Small intestine (tissue), 7 donors: ENCODE measurements around the gene SMIM5. TPM values are rescaled to one million over a fixed set of nuclear protein-coding genes. Genes with fewer than 3 reads are reported as not detected.
A peak's percentile ranks its signal among the peaks of the same experiment; 100 is the strongest.

ENCODE experiments used
- DNase-seq, 2 donors: peaks; one replicate each; pipeline versions ENCODE4 v3.0.0 to v3.0.0-alpha.2; 2013
- FAIRE-seq: peaks from 2 replicates; lab custom pipeline; 2012; peaks lifted over from hg19 to GRCh38; lab: Jason Lieb, UNC
- H3K27ac ChIP-seq, 3 donors: one replicate each; pipeline ENCODE4 v1.5.1; 2013; ENCODE audit warnings: low read length in 2 of 3, mild to moderate bottlenecking in 2 of 3, control low read depth in 1 of 3, inconsistent platforms in 1 of 3, low read depth in 1 of 3, moderate library complexity in 1 of 3
- H3K27me3 ChIP-seq, 3 donors: one replicate each; pipeline ENCODE4 v1.6.1; 2013; ENCODE audit warnings: low read length in 3 of 3, inconsistent platforms in 1 of 3; ENCODE audit not compliant: control insufficient read depth in 3 of 3, insufficient read depth in 3 of 3
- H3K36me3 ChIP-seq, 3 donors: one replicate each; pipeline ENCODE4 v1.6.1; 2013; ENCODE audit warnings: low read length in 3 of 3, inconsistent platforms in 1 of 3, low read depth in 1 of 3, mild to moderate bottlenecking in 1 of 3, moderate library complexity in 1 of 3; ENCODE audit not compliant: control insufficient read depth in 3 of 3, insufficient read depth in 2 of 3
- H3K4me1 ChIP-seq, 3 donors: one replicate each; pipeline ENCODE4 v1.6.1; 2013; ENCODE audit warnings: low read length in 2 of 3, inconsistent platforms in 1 of 3, low read depth in 1 of 3, mild to moderate bottlenecking in 1 of 3, moderate library complexity in 1 of 3; ENCODE audit not compliant: control insufficient read depth in 3 of 3, insufficient read depth in 2 of 3
- H3K4me3 ChIP-seq, 3 donors: one replicate each; pipeline ENCODE4 v1.5.1; 2013; ENCODE audit warnings: low read length in 3 of 3, control low read depth in 1 of 3, inconsistent platforms in 1 of 3, low read depth in 1 of 3, mild to moderate bottlenecking in 1 of 3, moderate library complexity in 1 of 3
- H3K9me3 ChIP-seq, 2 donors: one replicate each; pipeline ENCODE4 v1.6.1; 2013; ENCODE audit warnings: low read depth in 1 of 2, low read length in 1 of 2; ENCODE audit not compliant: control insufficient read depth in 2 of 2, insufficient read depth in 1 of 2
- WGBS, 3 donors: extraction: QIAGEN DNeasy Blood & Tissue Kit; methylation state at CpG; one replicate each; pipeline ENCODE4 v1.1.7; 2013; 5-methylcytosine and 5-hydroxymethylcytosine counted together
- polyA plus RNA-seq, 4 donors: library from polyadenylated mRNA; stranded (reverse) in 3 of 4; unstranded in 1 of 4; fragments of 200-250 nt in 3 of 4; fragments of 120-200 nt in 1 of 4; gene quantifications; one replicate each; pipeline versions ENCODE4 v1.2.1 to v1.2.3, GENCODE V29; 2013
- donor health status: healthy with polysubstance abuse.
- donor health status: control.
- donor health status: control.
- donor health status: Bipolar disorder and iron deficiency.
- donor health status: healthy.

The SMIM5 gene
- polyA plus RNA-seq, 4 donors, result 10.4 to 114 (median 52.9) TPM

GRCh38 chr17:75676461-75676860, 43.2 kb downstream of the SMIM5 start:
- Histone ChIP-seq H3K4me3 (no peak overlapping the region), H3K4me1 (no peaks in the 10 kb centered on the region), H3K9me3 (no peaks in the 10 kb centered on the region), H3K27ac (no peak overlapping the region), H3K36me3 (peaks cover 9 to 65% (median 9%) of the 10 kb centered on the region in 3 donors), H3K27me3 (no peaks in the 10 kb centered on the region)
- DNase-seq, result no peak
- WGBS, 3 donors, result 75 to 81% (median 76%) methylated on average over 3 of the region's 3 CpGs
- FAIRE-seq, result no peak

GRCh38 chr17:75679706-75680211, 46.5 kb downstream of the SMIM5 start:
- Histone ChIP-seq H3K9me3 (no peaks in the 10 kb centered on the region), H3K36me3 (peaks cover 4 to 45% (median 4%) of the 10 kb centered on the region in 3 donors), H3K27ac (peak overlapping the region; percentile 13 to 72 (median 69)), H3K4me3 (no peak overlapping the region), H3K27me3 (no peaks in the 10 kb centered on the region), H3K4me1 (peaks cover 2 to 18% (median 9%) of the 10 kb centered on the region in 3 donors)
- FAIRE-seq (no peak), DNase-seq (peak in 1 of 2 donors; percentile 82)
- WGBS, 3 donors, result 16 to 59% (median 30%) methylated on average over 11 of the region's 11 CpGs

- Histone ChIP-seq H3K27me3 (no peaks in the 10 kb centered on the region), H3K27ac (no peak overlapping the region), H3K4me3 (no peak overlapping the region), H3K4me1 (peaks cover 4 to 24% (median 12%) of the 10 kb centered on the region in 3 donors), H3K9me3 (no peaks in the 10 kb centered on the region), H3K36me3 (peaks cover 4 to 49% (median 4%) of the 10 kb centered on the region in 3 donors)
- 94% methylated on average over 10 of the region's 10 CpGs for WGBS, 3 donors
- DNase-seq, result no peak
- no peak for FAIRE-seq
These were observed 47.2 kb downstream of the SMIM5 start for GRCh38 chr17:75680431-75680830.

GRCh38 chr17:75681289-75681688, 48.1 kb downstream of the SMIM5 start:
- no peak for DNase-seq
- Histone ChIP-seq H3K27me3 (no peaks in the 10 kb centered on the region), H3K4me1 (peaks cover 4 to 28% (median 18%) of the 10 kb centered on the region in 3 donors), H3K36me3 (peaks cover 4 to 51% (median 4%) of the 10 kb centered on the region in 3 donors), H3K4me3 (no peak overlapping the region), H3K9me3 (no peaks in the 10 kb centered on the region), H3K27ac (no peak overlapping the region)
- FAIRE-seq, result no peak
- WGBS, 3 donors, result 83 to 85% (median 84%) methylated on average over 3 of the region's 3 CpGs

GRCh38 chr17:75683583-75683982, 50.3 kb downstream of the SMIM5 start:
- H3K4me3 ChIP-seq, result no peak overlapping the region
- FAIRE-seq (no peak), DNase-seq (peak; percentile 89 to 98)
- peaks cover 2 to 62% (median 4%) of the 10 kb centered on the region in 3 donors for H3K36me3 ChIP-seq
- peak overlapping the region; percentile 67 to 92 (median 87) for H3K27ac ChIP-seq
- H3K9me3 ChIP-seq, result no peaks in the 10 kb centered on the region
- peaks cover 7 to 37% (median 24%) of the 10 kb centered on the region in 3 donors for H3K4me1 ChIP-seq
- WGBS, 3 donors, result 13 to 56% (median 26%) methylated on average over 4 of the region's 4 CpGs
- no peaks in the 10 kb centered on the region for H3K27me3 ChIP-seq

GRCh38 chr17:75684249-75684648, 51.0 kb downstream of the SMIM5 start:
- peak; percentile 71 to 94 for DNase-seq
- no peaks in the 10 kb centered on the region for H3K9me3 ChIP-seq
- H3K4me3 ChIP-seq, result no peak overlapping the region
- no peak for FAIRE-seq
- 25 to 64% (median 51%) methylated on average over 5 of the region's 5 CpGs for WGBS, 3 donors
- peak overlapping the region; percentile 67 to 94 (median 92) for H3K27ac ChIP-seq
- H3K27me3 ChIP-seq, result no peaks in the 10 kb centered on the region
- peaks cover 0 to 63% (median 3%) of the 10 kb centered on the region in 3 donors for H3K36me3 ChIP-seq
- peaks cover 7 to 40% (median 27%) of the 10 kb centered on the region in 3 donors for H3K4me1 ChIP-seq

GRCh38 chr17:75684924-75685323, 51.7 kb downstream of the SMIM5 start:
- peak overlapping the region; percentile 67 to 94 (median 92) for H3K27ac ChIP-seq
- 29 to 64% (median 55%) methylated on average over 7 of the region's 7 CpGs for WGBS, 3 donors
- peak; percentile 40 to 87 for DNase-seq
- no peak for FAIRE-seq
- H3K27me3 ChIP-seq, result no peaks in the 10 kb centered on the region
- H3K4me3 ChIP-seq, result no peak overlapping the region
- no peaks in the 10 kb centered on the region for H3K9me3 ChIP-seq
- peaks cover 0 to 60% (median 3%) of the 10 kb centered on the region in 3 donors for H3K36me3 ChIP-seq
- H3K4me1 ChIP-seq, result peaks cover 7 to 40% (median 27%) of the 10 kb centered on the region in 3 donors

- no peaks in the 10 kb centered on the region for H3K9me3 ChIP-seq
- H3K4me1 ChIP-seq, result peaks cover 8 to 42% (median 28%) of the 10 kb centered on the region in 3 donors
- DNase-seq, result peak in 1 of 2 donors; percentile 51
- H3K27ac ChIP-seq, result peak overlapping the region; percentile 67 to 94 (median 92)
- WGBS, 3 donors, result 60 to 72% (median 64%) methylated on average over 3 of the region's 3 CpGs
- FAIRE-seq, result no peak
- no peaks in the 10 kb centered on the region for H3K27me3 ChIP-seq
- no peak overlapping the region for H3K4me3 ChIP-seq
- peaks cover 0 to 59% (median 3%) of the 10 kb centered on the region in 3 donors for H3K36me3 ChIP-seq
These were observed 52.3 kb downstream of the SMIM5 start for GRCh38 chr17:75685499-75685898.
